WTC11 (cell line): Measurements from ENCODE around the gene CTBP1. TPM values are rescaled to one million over a fixed set of nuclear protein-coding genes. Genes with fewer than 3 reads are reported as not detected.

Experiments
- ATAC-seq: fragments of 200-7000 bp; cut with Tn5 transposase; 2 replicates; pipeline ENCODE4 v1.10.0; 2021; ENCODE audit warnings: mild to moderate bottlenecking, moderate library complexity
- CTCF ChIA-PET: fragments of 300-600 bp; sonication (Branson Sonifier 250); formaldehyde crosslinking; loops from one replicate; lab custom pipeline; 2021; ENCODE audit warnings: antibody characterized with exemption; lab: Charles Lee
- POLR2A ChIA-PET: fragments of 350-600 bp; sonication (Branson Sonifier 250); formaldehyde crosslinking; loops from one replicate; lab custom pipeline; 2021; ENCODE audit warnings: antibody characterized with exemption; lab: Charles Lee
- DNase-seq: peaks from one replicate; pipeline ENCODE4 v3.0.0; 2021; ENCODE audit warnings: low spot score
- H3K27ac Mint-ChIP-seq: 2 replicates; pipeline ENCODE4 v1.8.0; 2021; ENCODE audit warnings: mixed read lengths
- H3K27me3 Mint-ChIP-seq: 2 replicates; pipeline ENCODE4 v1.8.0; 2021; ENCODE audit warnings: low read depth, mild to moderate bottlenecking, moderate library complexity, mixed read lengths
- H3K36me3 Mint-ChIP-seq: 2 replicates; pipeline ENCODE4 v1.8.0; 2021; ENCODE audit warnings: mixed read lengths
- H3K4me1 Mint-ChIP-seq: 2 replicates; pipeline ENCODE4 v1.8.0; 2022; ENCODE audit warnings: mixed read lengths
- H3K4me3 Mint-ChIP-seq: 2 replicates; pipeline ENCODE4 v1.8.0; 2021; ENCODE audit warnings: mild to moderate bottlenecking, moderate library complexity, mixed read lengths
- H3K9me3 Mint-ChIP-seq: 2 replicates; pipeline ENCODE4 v1.8.0; 2021; ENCODE audit warnings: mixed read lengths
- ATF3 ChIP-seq: sonication (generic); formaldehyde crosslinking; conservative IDR thresholded peaks from 2 replicates; pipeline ENCODE4 v1.8.1; 2022; ENCODE audit warnings: mild to moderate bottlenecking, missing genetic modification reagents
- ELF4 ChIP-seq: sonication (generic); formaldehyde crosslinking; IDR thresholded peaks from 2 replicates; pipeline ENCODE4 v1.8.1; 2022; ENCODE audit warnings: low read depth, mild to moderate bottlenecking, moderate library complexity, missing genetic modification reagents
- NFE2L1 ChIP-seq: sonication (generic); formaldehyde crosslinking; IDR thresholded peaks from 2 replicates; pipeline ENCODE4 v1.8.1; 2023; ENCODE audit warnings: missing genetic modification reagents
- NR2C2 ChIP-seq: sonication (generic); formaldehyde crosslinking; IDR thresholded peaks from 2 replicates; pipeline ENCODE4 v1.8.0; 2022; ENCODE audit warnings: mild to moderate bottlenecking, missing genetic modification reagents
- OVOL2 ChIP-seq: fragments of 250-450 bp; sonication (Bioruptor Pico); IDR thresholded peaks from 2 replicates; pipeline ENCODE4 v1.9.0; 2021; ENCODE audit warnings: mild to moderate bottlenecking, borderline replicate concordance
- RORB ChIP-seq: fragments of 250-450 bp; sonication (Bioruptor Pico); IDR thresholded peaks from 2 replicates; pipeline ENCODE4 v1.9.0; 2021; ENCODE audit warnings: mild to moderate bottlenecking
- STAT6 ChIP-seq: sonication (generic); formaldehyde crosslinking; conservative IDR thresholded peaks from 2 replicates; pipeline ENCODE4 v1.8.1; 2023; ENCODE audit warnings: mild to moderate bottlenecking, low read depth, missing genetic modification reagents, moderate library complexity
- TCF7 ChIP-seq: sonication (generic); formaldehyde crosslinking; IDR thresholded peaks from 2 replicates; pipeline ENCODE4 v1.8.0; 2022; ENCODE audit warnings: mild to moderate bottlenecking, low read depth, missing genetic modification reagents, moderate library complexity
- TEAD1 ChIP-seq: sonication (generic); formaldehyde crosslinking; IDR thresholded peaks from 2 replicates; pipeline ENCODE4 v1.8.0; 2022; ENCODE audit warnings: mild to moderate bottlenecking, missing genetic modification reagents
- USF1 ChIP-seq: sonication (generic); formaldehyde crosslinking; IDR thresholded peaks from 2 replicates; pipeline ENCODE4 v1.8.0; 2022; ENCODE audit warnings: mild to moderate bottlenecking, missing genetic modification reagents
- ZNF281 ChIP-seq: sonication (generic); formaldehyde crosslinking; IDR thresholded peaks from 2 replicates; pipeline ENCODE4 v1.8.0; 2023; ENCODE audit warnings: mild to moderate bottlenecking, missing genetic modification reagents
- ZNF425 ChIP-seq: fragments of 250-450 bp; sonication (Bioruptor Pico); conservative IDR thresholded peaks from 2 replicates; pipeline ENCODE4 v1.9.0; 2021; ENCODE audit warnings: mild to moderate bottlenecking
- total RNA-seq: library from RNA; stranded (reverse); gene quantifications from 3 replicates; pipeline ENCODE4 v1.2.3, GENCODE V29; 2021

CTBP1 gene
- total RNA-seq, 1 experiment from 2014 or later = 143 TPM

GRCh38 chr4:1198098-1198844 lies 50.7 kb downstream of the CTBP1 start (continued):
- TF ChIP-seq ZNF281 (CRISPR knock-in tag) = no peak
- TF ChIP-seq ATF3 (CRISPR knock-in tag) = no peak
- TF ChIP-seq USF1 (CRISPR knock-in tag) = no peak
- TF ChIP-seq ZNF425 = no peak
- no peak for TF ChIP-seq ELF4 (CRISPR knock-in tag)
- TF ChIP-seq OVOL2 = no peak
- no peak for TF ChIP-seq TEAD1 (CRISPR knock-in tag)

- no peak for TF ChIP-seq TCF7
- no peak for TF ChIP-seq RORB (CRISPR knock-in tag)
- TF ChIP-seq NR2C2 (CRISPR knock-in tag) = no peak
- no peak for TF ChIP-seq NFE2L1 (CRISPR knock-in tag)
- no peak for TF ChIP-seq ZNF425
- no peak for TF ChIP-seq STAT6 (CRISPR knock-in tag)
- H3K27me3 Mint-ChIP-seq = no peaks in the 10 kb centered on the region
- POLR2A ChIA-PET = interaction anchor here (0.5 kb wide), 1 partner anchor 10 kb away, joined by 3 read pairs; no protein-coding TSS in a partner anchor
- DNase-seq = no peak
- CTCF ChIA-PET = interaction anchor here (1.1 kb wide), 1 partner anchor 66 kb away, joined by 4 read pairs; no protein-coding TSS in a partner anchor
- no peaks in the 10 kb centered on the region for H3K9me3 Mint-ChIP-seq
- ATAC-seq = no peak
- H3K4me3 Mint-ChIP-seq = no peak overlapping the region
- no peaks in the 10 kb centered on the region for H3K36me3 Mint-ChIP-seq
- no peaks in the 10 kb centered on the region for H3K4me1 Mint-ChIP-seq
- H3K27ac Mint-ChIP-seq = no peak overlapping the region
Observed at GRCh38 chr4:1196421-1197183, 52.3 kb downstream of the CTBP1 start.
